ENCODE data around the gene SERPINB6.

- TF ChIP-seq CTCF (IDR thresholded peaks at IDR 0.05): peak; percentile 86 to 97 (median 94)
- TF ChIP-seq POLR2A (IDR thresholded peaks at IDR 0.05): no peak
Observed at GRCh38 chr6:2931970-2932748, 39.2 kb downstream of the SERPINB6 start.

Data from tibial nerve (tissue), 3 donors.